IMR-90 (cell line): ENCODE results near the gene GBX2. TPM values are rescaled to one million over a fixed set of nuclear protein-coding genes. Genes with fewer than 3 reads are reported as not detected.

Experiments
- ATAC-seq: fragments of 200-7000 bp; cut with Tn5 transposase; 2 replicates; pipeline ENCODE4 v1.9.1; 2020; ENCODE audit warnings: low read depth, mild to moderate bottlenecking, moderate library complexity
- BruUV-seq: library from RNA; stranded (reverse); fragments of 400-500 nt; replicated peaks from 2 replicates; lab custom pipeline; 2021; lab: Mats Ljungman, UMichigan
- CTCF ChIA-PET: fragments of 300-600 bp; formaldehyde crosslinking; extraction: SDS; loops from one replicate; lab custom pipeline; 2021; ENCODE audit warnings: antibody characterized with exemption; lab: Yijun Ruan, JAX
- POLR2A ChIA-PET: fragments of 300-600 bp; sonication (Branson Sonifier 250); formaldehyde crosslinking; loops from one replicate; lab custom pipeline; 2022; ENCODE audit warnings: antibody characterized with exemption; ENCODE audit not compliant: unreplicated experiment; lab: Charles Lee
- DNase-seq: peaks from one replicate; pipeline ENCODE4 v3.0.0; 2013
- H2AFZ ChIP-seq: replicated peaks from 2 replicates; pipeline ENCODE3; 2013; ENCODE audit warnings: low read length, mild to moderate bottlenecking; ENCODE audit not compliant: poor library complexity
- H2AK5ac ChIP-seq: 2 replicates; pipeline ENCODE4 v1.6.1; 2013; ENCODE audit warnings: low read depth, low read length, inconsistent platforms
- H2AK9ac ChIP-seq: replicated peaks from 2 replicates; pipeline ENCODE3; 2013; ENCODE audit warnings: mild to moderate bottlenecking, low read depth, low read length, moderate library complexity; ENCODE audit not compliant: poor library complexity
- H2BK120ac ChIP-seq: 2 replicates; pipeline ENCODE4 v1.6.1; 2013; ENCODE audit warnings: low read depth, low read length, inconsistent platforms
- H2BK15ac ChIP-seq: 3 replicates; pipeline ENCODE4 v1.6.1; 2013; ENCODE audit warnings: low read depth, low read length, inconsistent platforms
- H2BK20ac ChIP-seq: 2 replicates; pipeline ENCODE4 v1.6.1; 2013; ENCODE audit warnings: low read depth, mild to moderate bottlenecking, inconsistent platforms, low read length, moderate library complexity
- H2BK5ac ChIP-seq: 2 replicates; pipeline ENCODE4 v1.6.1; 2013; ENCODE audit warnings: mild to moderate bottlenecking, low read depth, low read length, inconsistent platforms; ENCODE audit not compliant: poor library complexity, severe bottlenecking
- H3K14ac ChIP-seq: replicated peaks from 2 replicates; pipeline ENCODE4 v1.6.1; 2013; ENCODE audit warnings: low read depth, low read length, inconsistent platforms
- H3K18ac ChIP-seq: 2 replicates; pipeline ENCODE4 v1.6.1; 2013; ENCODE audit warnings: low read depth, low read length, control low read depth
- H3K23ac ChIP-seq: 2 replicates; pipeline ENCODE4 v1.6.1; 2013; ENCODE audit warnings: low read depth, low read length, inconsistent platforms
- H3K27ac ChIP-seq: 2 replicates; pipeline ENCODE4 v1.5.1; 2013; ENCODE audit warnings: mild to moderate bottlenecking, control low read depth, low read length; ENCODE audit not compliant: insufficient read depth
- H3K27me3 ChIP-seq: 2 replicates; pipeline ENCODE4 v1.6.1; 2013; ENCODE audit warnings: low read length; ENCODE audit not compliant: control insufficient read depth, insufficient read depth
- H3K36me3 ChIP-seq: 2 replicates; pipeline ENCODE4 v1.6.1; 2013; ENCODE audit warnings: low read length, mixed read lengths; ENCODE audit not compliant: control insufficient read depth, insufficient read depth
- H3K4ac ChIP-seq: 2 replicates; pipeline ENCODE4 v1.6.1; 2013; ENCODE audit warnings: low read depth, low read length, inconsistent platforms
- H3K4me1 ChIP-seq: 2 replicates; pipeline ENCODE4 v1.6.1; 2013; ENCODE audit warnings: low read length, mixed read lengths; ENCODE audit not compliant: control insufficient read depth, insufficient read depth
- H3K4me2 ChIP-seq: 2 replicates; pipeline ENCODE4 v1.6.1; 2013; ENCODE audit warnings: low read depth, mild to moderate bottlenecking, control low read depth, low read length, moderate library complexity
- H3K4me3 ChIP-seq: 2 replicates; pipeline ENCODE4 v1.5.1; 2013; ENCODE audit warnings: low read depth, mild to moderate bottlenecking, control low read depth, low read length, moderate library complexity; ENCODE audit not compliant: insufficient read depth
- H3K56ac ChIP-seq: 2 replicates; pipeline ENCODE4 v1.6.1; 2013; ENCODE audit warnings: low read length, inconsistent platforms; ENCODE audit not compliant: insufficient read depth; ENCODE audit errors: extremely low read depth
- H3K79me1 ChIP-seq, 2 experiments: 2 replicates each; pipeline ENCODE4 v1.6.1; 2013; ENCODE audit warnings: low read length in 2 of 2, inconsistent platforms in 1 of 2, low read depth in 1 of 2
- H3K9ac ChIP-seq: 2 replicates; pipeline ENCODE4 v1.6.1; 2013; ENCODE audit warnings: low read depth, low read length, control low read depth
- H3K9me1 ChIP-seq: 2 replicates; pipeline ENCODE4 v1.6.1; 2013; ENCODE audit warnings: low read length, inconsistent platforms; ENCODE audit not compliant: insufficient read depth
- H3K9me3 ChIP-seq: 2 replicates; pipeline ENCODE4 v1.6.1; 2013; ENCODE audit warnings: low read length; ENCODE audit not compliant: control insufficient read depth, insufficient read depth
- H4K20me1 ChIP-seq: 2 replicates; pipeline ENCODE4 v1.6.1; 2013; ENCODE audit warnings: low read length, inconsistent platforms; ENCODE audit not compliant: insufficient read depth
- H4K5ac ChIP-seq: 2 replicates; pipeline ENCODE4 v1.6.1; 2013; ENCODE audit warnings: mild to moderate bottlenecking, low read depth, low read length, control low read depth
- H4K8ac ChIP-seq, 2 experiments: 2 replicates each; pipeline ENCODE4 v1.6.1; 2013; ENCODE audit warnings: low read depth in 2 of 2, low read length in 2 of 2, control low read depth in 1 of 2, inconsistent platforms in 1 of 2
- H4K91ac ChIP-seq: 2 replicates; pipeline ENCODE4 v1.6.1; 2013; ENCODE audit warnings: low read depth, low read length, inconsistent platforms; ENCODE audit not compliant: insufficient read depth
- BHLHE40 ChIP-seq: fragments of 150-350 bp; IDR thresholded peaks from 2 replicates; pipeline ENCODE4 v1.6.1; 2016; ENCODE audit warnings: mild to moderate bottlenecking, low read depth, low read length
- CEBPB ChIP-seq: IDR thresholded peaks from 2 replicates; pipeline ENCODE4 v1.6.1; 2012; ENCODE audit warnings: low read depth, low read length, improper control_type of control experiment
- CHD1 ChIP-seq: IDR thresholded peaks from 2 replicates; pipeline ENCODE4 v1.6.1; 2012; ENCODE audit warnings: low read depth, low read length, improper control_type of control experiment
- FOS ChIP-seq: fragments of 150-350 bp; IDR thresholded peaks from 2 replicates; pipeline ENCODE4 v1.6.1; 2016; ENCODE audit warnings: low read depth, low read length
- MAFK ChIP-seq: IDR thresholded peaks from 2 replicates; pipeline ENCODE4 v1.6.1; 2012; ENCODE audit warnings: low read depth, low read length, improper control_type of control experiment
- MAZ ChIP-seq: IDR thresholded peaks from 2 replicates; pipeline ENCODE4 v1.6.1; 2012; ENCODE audit warnings: low read depth, mild to moderate bottlenecking, low read length, improper control_type of control experiment, moderate library complexity, borderline replicate concordance
- MXI1 ChIP-seq: IDR thresholded peaks from 2 replicates; pipeline ENCODE4 v1.6.1; 2012; ENCODE audit warnings: low read depth, mild to moderate bottlenecking, low read length, moderate library complexity, borderline replicate concordance
- NFE2L2 ChIP-seq: fragments of 150-350 bp; IDR thresholded peaks from 2 replicates; pipeline ENCODE4 v1.6.1; 2016; ENCODE audit warnings: low read depth, mild to moderate bottlenecking, low read length
- RCOR1 ChIP-seq: IDR thresholded peaks from 2 replicates; pipeline ENCODE4 v1.6.1; 2012; ENCODE audit warnings: mild to moderate bottlenecking, low read length, improper control_type of control experiment; ENCODE audit not compliant: insufficient replicate concordance
- RFX5 ChIP-seq: IDR thresholded peaks from 2 replicates; pipeline ENCODE4 v1.8.0; 2012; ENCODE audit warnings: low read depth, mild to moderate bottlenecking, low read length, moderate library complexity
- SMC3 ChIP-seq: fragments of 150-350 bp; IDR thresholded peaks from 2 replicates; pipeline ENCODE4 v1.6.1; 2016; ENCODE audit warnings: low read depth, mild to moderate bottlenecking, antibody characterized with exemption, low read length, moderate library complexity
- WGBS, 2 experiments: methylation state at CpG; one replicate each; pipeline versions ENCODE4 v1.1.5 to v1.1.7; 2013; ENCODE audit warnings: missing lambda C conversion rate in 2 of 2; ENCODE audit not compliant: insufficient read length in 1 of 2; ENCODE audit errors: extremely low coverage in 2 of 2; 5-methylcytosine and 5-hydroxymethylcytosine counted together
- dilution Hi-C: fragments of 300-500 bp; cut with HindIII; formaldehyde crosslinking; loops from one replicate; pipeline ENCODE4 v1.14.3; 2018; ENCODE audit warnings: low sequenced_read_pairs; ENCODE audit not compliant: unreplicated experiment
- in situ Hi-C: fragments of 300-500 bp; cut with MboI; formaldehyde crosslinking; loops from 3 replicates; pipeline ENCODE4 v1.14.3; 2019; ENCODE audit warnings: low sequenced_read_pairs, inconsistent platforms, mixed read lengths
- intact Hi-C: fragments of 100-400 bp; cut with micrococcal nuclease; formaldehyde crosslinking; loops from 2 replicates; pipeline ENCODE4 v1.10.0; 2022
- polyA plus RNA-seq, 3 experiments: library from polyadenylated mRNA; depleted of rRNA; stranded (reverse); fragments of >200 nt; gene quantifications; 2 replicates each; pipeline ENCODE4 v1.2.3, GENCODE V29; 2012; ENCODE audit warnings: low replicate concordance in 1 of 3
- total RNA-seq: library from RNA; depleted of rRNA; stranded (reverse); fragments of >200 nt; gene quantifications from 2 replicates; pipeline ENCODE4 v1.2.3, GENCODE V29; 2012
- TF ChIP-seq, protein P1 (sequence below): fragments of 150-350 bp; IDR thresholded peaks from 2 replicates; pipeline ENCODE4 v1.6.1; 2016; ENCODE audit warnings: low read depth, mild to moderate bottlenecking, low read length, moderate library complexity, borderline replicate concordance
- TF ChIP-seq, protein P2 (sequence below): conservative IDR thresholded peaks from 2 replicates; pipeline ENCODE4 v1.5.1; 2012; ENCODE audit warnings: mild to moderate bottlenecking, low read depth, low read length, improper control_type of control experiment

The GBX2 gene
- total and polyA plus RNA-seq, 2 of the 4 experiments (the other 2 are of a cell fraction): 0.10 TPM; not detected in 1

DNA sequence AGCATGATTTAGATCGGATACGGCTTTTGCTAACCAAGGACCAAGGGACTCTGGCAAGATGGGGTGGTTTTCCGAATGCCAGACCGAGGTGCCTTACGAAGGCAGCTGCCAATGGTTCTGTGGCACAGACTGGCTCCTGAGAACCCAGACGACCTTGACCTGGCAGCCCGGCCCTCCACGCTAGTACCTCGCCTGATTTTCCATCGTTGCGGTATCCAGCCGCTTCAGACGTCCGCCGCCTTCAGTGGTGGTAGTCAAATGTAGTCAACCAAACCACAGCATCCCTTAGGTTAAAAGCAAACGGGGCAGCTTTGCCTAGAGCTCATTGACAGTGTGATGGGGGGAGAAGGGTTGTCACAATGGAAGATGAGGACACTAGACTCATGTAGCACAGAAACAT lies 42.6 kb downstream of the GBX2 start:
- Histone ChIP-seq H2AFZ (no peak overlapping the region), H3K9me1 (no peaks in the 10 kb centered on the region), H3K79me1 (no peaks in the 10 kb centered on the region), H3K14ac (no peak overlapping the region), H2BK15ac (no peak overlapping the region), H3K4me2 (no peak overlapping the region), H3K56ac (no peak overlapping the region), H4K20me1 (no peaks in the 10 kb centered on the region), H3K9me3 (no peaks in the 10 kb centered on the region), H3K27ac (no peak overlapping the region), H2BK120ac (no peak overlapping the region), H3K4me1 (peaks cover 2% of the 10 kb centered on the region; the same call in 1 of the 2 replicates), H2BK5ac (no peak overlapping the region), H2BK20ac (no peak overlapping the region), H3K4me3 (no peak overlapping the region), H3K18ac (no peak overlapping the region), H3K4ac (no peak overlapping the region), H3K23ac (no peak overlapping the region), H3K36me3 (peaks cover 5% of the 10 kb centered on the region; the same call in 1 of the 2 replicates), H2AK9ac (no peak overlapping the region), H4K8ac (no peak overlapping the region), H4K5ac (no peak overlapping the region), H3K9ac (no peak overlapping the region), H2AK5ac (no peak overlapping the region), H3K27me3 (no peaks in the 10 kb centered on the region), H4K91ac (no peak overlapping the region)
- ATAC-seq (no peak), DNase-seq (no peak)
- in situ Hi-C loops: no loop called here
- dilution Hi-C loops: no loop called here
- ChIA-PET POLR2A (no interaction called here), CTCF (interaction anchor here (0.7 kb wide), 1 partner anchor 346 kb away, joined by 4 read pairs; no protein-coding TSS in a partner anchor)
- no TSS peak for BruUV-seq
- 88% methylated on average over 5 of the region's 16 CpGs; no CpG with 5 or more reads in 1 of the 2 experiments for WGBS, 2 experiments
- TF ChIP-seq CHD1 (no peak), MXI1 (no peak), MAFK (no peak), MAZ (no peak), FOS (no peak), BHLHE40 (no peak), RFX5 (no peak), CEBPB (no peak), SMC3 (no peak), NFE2L2 (no peak), RCOR1 (no peak)
- TF ChIP-seq, protein P1, sequence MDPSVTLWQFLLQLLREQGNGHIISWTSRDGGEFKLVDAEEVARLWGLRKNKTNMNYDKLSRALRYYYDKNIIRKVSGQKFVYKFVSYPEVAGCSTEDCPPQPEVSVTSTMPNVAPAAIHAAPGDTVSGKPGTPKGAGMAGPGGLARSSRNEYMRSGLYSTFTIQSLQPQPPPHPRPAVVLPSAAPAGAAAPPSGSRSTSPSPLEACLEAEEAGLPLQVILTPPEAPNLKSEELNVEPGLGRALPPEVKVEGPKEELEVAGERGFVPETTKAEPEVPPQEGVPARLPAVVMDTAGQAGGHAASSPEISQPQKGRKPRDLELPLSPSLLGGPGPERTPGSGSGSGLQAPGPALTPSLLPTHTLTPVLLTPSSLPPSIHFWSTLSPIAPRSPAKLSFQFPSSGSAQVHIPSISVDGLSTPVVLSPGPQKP: no peak
- TF ChIP-seq, protein P2, sequence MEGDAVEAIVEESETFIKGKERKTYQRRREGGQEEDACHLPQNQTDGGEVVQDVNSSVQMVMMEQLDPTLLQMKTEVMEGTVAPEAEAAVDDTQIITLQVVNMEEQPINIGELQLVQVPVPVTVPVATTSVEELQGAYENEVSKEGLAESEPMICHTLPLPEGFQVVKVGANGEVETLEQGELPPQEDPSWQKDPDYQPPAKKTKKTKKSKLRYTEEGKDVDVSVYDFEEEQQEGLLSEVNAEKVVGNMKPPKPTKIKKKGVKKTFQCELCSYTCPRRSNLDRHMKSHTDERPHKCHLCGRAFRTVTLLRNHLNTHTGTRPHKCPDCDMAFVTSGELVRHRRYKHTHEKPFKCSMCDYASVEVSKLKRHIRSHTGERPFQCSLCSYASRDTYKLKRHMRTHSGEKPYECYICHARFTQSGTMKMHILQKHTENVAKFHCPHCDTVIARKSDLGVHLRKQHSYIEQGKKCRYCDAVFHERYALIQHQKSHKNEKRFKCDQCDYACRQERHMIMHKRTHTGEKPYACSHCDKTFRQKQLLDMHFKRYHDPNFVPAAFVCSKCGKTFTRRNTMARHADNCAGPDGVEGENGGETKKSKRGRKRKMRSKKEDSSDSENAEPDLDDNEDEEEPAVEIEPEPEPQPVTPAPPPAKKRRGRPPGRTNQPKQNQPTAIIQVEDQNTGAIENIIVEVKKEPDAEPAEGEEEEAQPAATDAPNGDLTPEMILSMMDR: no peak
- intact Hi-C loops: no loop called here
